Spleen (tissue), 11 donors: ENCODE results near the gene SCN7A. TPM values are rescaled to one million over a fixed set of nuclear protein-coding genes. Genes with fewer than 3 reads are reported as not detected.
"Not testable (repeated sequence)": the region's sequence is repeated elsewhere in the genome, so short reads cannot be mapped to it uniquely, and the experiment has no call there.

ENCODE experiments used
- DNase-seq: peaks from one replicate; pipeline ENCODE4 v3.0.0-alpha.2; 2020
- H3K27ac ChIP-seq, 8 donors: fragments of 200-600 bp; sonication (generic) in 7 of 8; 1 replicate in 4 of 8; 2 replicates in 4 of 8; pipeline versions ENCODE4 v1.5.0 to v1.8.0; 2016 to 2021; ENCODE audit warnings: inconsistent platforms in 4 of 8, mild to moderate bottlenecking in 4 of 8, moderate library complexity in 1 of 8
- H3K27me3 ChIP-seq, 7 donors: fragments of 200-600 bp; sonication (generic) in 6 of 7; replicated peaks in 1 of 7; 1 replicate in 4 of 7; 2 replicates in 3 of 7; pipeline versions ENCODE4 v1.5.0 to v1.8.0; 2016 to 2021; ENCODE audit warnings: inconsistent platforms in 3 of 7, mild to moderate bottlenecking in 1 of 7
- H3K36me3 ChIP-seq, 6 donors: fragments of 200-600 bp; sonication (generic) in 5 of 6; 1 replicate in 4 of 6; 2 replicates in 2 of 6; pipeline versions ENCODE4 v1.5.0 to v1.8.0; 2016 to 2021; ENCODE audit warnings: inconsistent platforms in 2 of 6
- H3K4me1 ChIP-seq, 6 donors: fragments of 200-600 bp; sonication (generic) in 5 of 6; 1 replicate in 3 of 6; 2 replicates in 3 of 6; pipeline versions ENCODE4 v1.5.0 to v1.8.0; 2016 to 2021; ENCODE audit warnings: inconsistent platforms in 3 of 6
- H3K4me3 ChIP-seq, 8 donors: fragments of 200-600 bp; sonication (generic) in 7 of 8; 1 replicate in 4 of 8; 2 replicates in 4 of 8; pipeline versions ENCODE4 v1.5.0 to v1.8.0; 2016 to 2021; ENCODE audit warnings: inconsistent platforms in 4 of 8, mild to moderate bottlenecking in 4 of 8, moderate library complexity in 2 of 8
- H3K9me3 ChIP-seq, 8 donors: fragments of 200-600 bp; sonication (generic) in 7 of 8; 1 replicate in 4 of 8; 2 replicates in 4 of 8; pipeline versions ENCODE4 v1.5.0 to v1.8.0; 2016 to 2021; ENCODE audit warnings: inconsistent platforms in 4 of 8
- CTCF ChIP-seq, 11 experiments: fragments of 200-600 bp in 7 of 11; fragments of 450-650 bp in 4 of 11; sonication (generic) in 4 of 11; IDR thresholded peaks in 8 of 11; conservative IDR thresholded peaks in 3 of 11; 1 replicate in 7 of 11; 2 replicates in 4 of 11; pipeline versions ENCODE4 v1.4.0 to v1.8.0; 2016 to 2021; ENCODE audit warnings: antibody characterized with exemption in 11 of 11, inconsistent platforms in 4 of 11, mild to moderate bottlenecking in 1 of 11
- POLR2A ChIP-seq, 3 donors: fragments of 450-650 bp; IDR thresholded peaks; one replicate each; pipeline ENCODE4 v1.5.1; 2017; ENCODE audit warnings: antibody characterized with exemption in 3 of 3, mild to moderate bottlenecking in 1 of 3
- POLR2AphosphoS5 ChIP-seq, 3 donors: sonication (generic); formaldehyde crosslinking; IDR thresholded peaks; one replicate each; pipeline ENCODE4 v1.5.1; 2017; ENCODE audit warnings: antibody characterized with exemption in 3 of 3
- WGBS, 5 donors: extraction: QIAGEN DNeasy Blood & Tissue Kit in 3 of 5; methylation state at CpG; one replicate each; pipeline versions ENCODE4 v1.1.5 to v1.1.7; 2013 to 2018; 5-methylcytosine and 5-hydroxymethylcytosine counted together
- intact Hi-C: fragments of 100-400 bp; cut with DNase I; formaldehyde crosslinking; loops from one replicate; pipeline ENCODE4 v1.15.0; 2023; ENCODE audit warnings: low total_unique reads
- polyA plus RNA-seq, 3 donors: library from polyadenylated mRNA; stranded (reverse); fragments of 200-250 nt; gene quantifications; one replicate each; pipeline ENCODE4 v1.2.1, GENCODE V29; 2013
- total RNA-seq, 7 donors: library from RNA; depleted of rRNA in 3 of 7; stranded (reverse); fragments of >200 nt in 3 of 7; fragmentation: NEBNext Ultra II Directional in 4 of 7; extraction: Animal tissue kit (Norgen Biotek cat#: 25700) in 4 of 7; gene quantifications; one replicate each; pipeline versions ENCODE4 v1.1.0 to v1.2.1, GENCODE V29; 2016 to 2021
- donor health status: healthy with polysubstance abuse.
- donor health status: DM: no; HTN: no; CAD: no; lungs with moderate emphysema.
- donor health status: DM: no; HTN: no; CAD: no.
- donor health status: Bipolar disorder and iron deficiency.
- donor health status: healthy.
- donor health status: DM: no; HTN: no; CAD: no.
- donor health status: DM: yes; HTN: yes; CAD: no.

The SCN7A gene
- total and polyA plus RNA-seq, 10 donors: 0.15 to 10.6 (median 1.3) TPM

GRCh38 chr2:166364476-166365161, 129.4 kb downstream of the SCN7A start:
- 91 to 96% (median 92%) methylated on average over 9 of the region's 9 CpGs for WGBS, 5 donors
- no peak for DNase-seq
- H3K36me3 ChIP-seq: no peaks in the 10 kb centered on the region
- no peak overlapping the region for H3K4me3 ChIP-seq
- no peak overlapping the region for H3K27ac ChIP-seq
- intact Hi-C loops: loop anchor here (5.0 kb wide), 1 partner anchor 53 kb away; no protein-coding TSS in a partner anchor
- no peak for TF ChIP-seq POLR2A (IDR thresholded peaks at IDR 0.05)
- no peak for TF ChIP-seq POLR2AphosphoS5 (IDR thresholded peaks at IDR 0.05)
- TF ChIP-seq CTCF (IDR thresholded peaks at IDR 0.05 in 8 of 11, conservative IDR thresholded peaks at IDR 0.05 in 3 of 11): no peak
- H3K4me1 ChIP-seq: peaks cover 0 to 5% (median 0%) of the 10 kb centered on the region in 6 donors
- H3K27me3 ChIP-seq: no peaks in the 10 kb centered on the region
- no peaks in the 10 kb centered on the region for H3K9me3 ChIP-seq

GRCh38 chr2:166361351-166362153, 132.5 kb downstream of the SCN7A start:
- peaks cover 0 to 5% (median 0%) of the 10 kb centered on the region in 6 donors for H3K4me1 ChIP-seq
- TF ChIP-seq POLR2A (IDR thresholded peaks at IDR 0.05) (no peak), CTCF (IDR thresholded peaks at IDR 0.05 in 8 of 11, conservative IDR thresholded peaks at IDR 0.05 in 3 of 11) (peak in 8 of 11 experiments; percentile 17 to 41 (median 34)), POLR2AphosphoS5 (IDR thresholded peaks at IDR 0.05) (no peak)
- no peak overlapping the region for H3K4me3 ChIP-seq
- no peaks in the 10 kb centered on the region for H3K27me3 ChIP-seq
- intact Hi-C loops: loop anchor here (5.0 kb wide), 1 partner anchor 56 kb away; no protein-coding TSS in a partner anchor
- no peak overlapping the region for H3K27ac ChIP-seq
- no peak for DNase-seq
- 64 to 73% (median 67%) methylated on average over 3 of the region's 3 CpGs for WGBS, 5 donors
- H3K36me3 ChIP-seq: no peaks in the 10 kb centered on the region
- H3K9me3 ChIP-seq: no peaks in the 10 kb centered on the region

GRCh38 chr2:166360906-166361305, 133.1 kb downstream of the SCN7A start:
- Histone ChIP-seq H3K4me3 (no peak overlapping the region), H3K9me3 (no peaks in the 10 kb centered on the region), H3K4me1 (peaks cover 0 to 5% (median 0%) of the 10 kb centered on the region in 6 donors), H3K27me3 (no peaks in the 10 kb centered on the region), H3K27ac (no peak overlapping the region), H3K36me3 (no peaks in the 10 kb centered on the region)
- intact Hi-C loops: loop anchor here (5.0 kb wide), 1 partner anchor 56 kb away; no protein-coding TSS in a partner anchor
- no peak for DNase-seq
- TF ChIP-seq CTCF (IDR thresholded peaks at IDR 0.05 in 8 of 11, conservative IDR thresholded peaks at IDR 0.05 in 3 of 11) (no peak), POLR2A (IDR thresholded peaks at IDR 0.05) (no peak), POLR2AphosphoS5 (IDR thresholded peaks at IDR 0.05) (no peak)
- WGBS, 5 donors: 59 to 74% (median 68%) methylated on average over 2 of the region's 2 CpGs

- no peaks in the 10 kb centered on the region for H3K36me3 ChIP-seq
- no peak overlapping the region for H3K27ac ChIP-seq
- no peaks in the 10 kb centered on the region for H3K9me3 ChIP-seq
- no peak for DNase-seq
- TF ChIP-seq CTCF (IDR thresholded peaks at IDR 0.05 in 8 of 11, conservative IDR thresholded peaks at IDR 0.05 in 3 of 11) (no peak), POLR2A (IDR thresholded peaks at IDR 0.05) (no peak), POLR2AphosphoS5 (IDR thresholded peaks at IDR 0.05) (no peak)
- H3K27me3 ChIP-seq: no peaks in the 10 kb centered on the region
- peaks cover 0 to under 1% (median 0%) of the 10 kb centered on the region in 6 donors for H3K4me1 ChIP-seq
- H3K4me3 ChIP-seq: no peak overlapping the region
- intact Hi-C loops: loop anchor here (5.0 kb wide), 1 partner anchor 57 kb away; no protein-coding TSS in a partner anchor
Measured at GRCh38 chr2:166360426-166360825, 133.6 kb downstream of the SCN7A start.

- DNase-seq, H3K4me1 ChIP-seq, H3K27me3 ChIP-seq, H3K36me3 ChIP-seq, H3K9me3 ChIP-seq, H3K27ac ChIP-seq, H3K4me3 ChIP-seq, intact Hi-C loops: not testable (repeated sequence)
- WGBS, 5 donors: 84 to 96% (median 90%) methylated on average over 4 of the region's 4 CpGs
Measured at GRCh38 chr2:166357950-166358321, 136.1 kb downstream of the SCN7A start.
